Suprapubic skin (tissue), 4 donors: ENCODE results near the gene SMARCE1. TPM values are rescaled to one million over a fixed set of nuclear protein-coding genes. Genes with fewer than 3 reads are reported as not detected.

Experiments used
- DNase-seq, 2 donors: peaks; one replicate each; pipeline ENCODE4 v3.0.0-alpha.2; 2019; ENCODE audit warnings: low spot score in 2 of 2
- H3K27ac ChIP-seq: fragments of 200-600 bp; sonication (generic); one replicate; pipeline ENCODE4 v1.5.1; 2019
- H3K27me3 ChIP-seq: fragments of 200-600 bp; sonication (generic); one replicate; pipeline ENCODE4 v1.5.1; 2019
- H3K36me3 ChIP-seq: fragments of 200-600 bp; sonication (generic); one replicate; pipeline ENCODE4 v1.5.1; 2019
- H3K4me1 ChIP-seq: fragments of 200-600 bp; sonication (generic); one replicate; pipeline ENCODE4 v1.5.1; 2019
- H3K4me3 ChIP-seq: fragments of 200-600 bp; sonication (generic); one replicate; pipeline ENCODE4 v1.5.1; 2019; ENCODE audit warnings: mild to moderate bottlenecking
- H3K9me3 ChIP-seq: fragments of 200-600 bp; sonication (generic); one replicate; pipeline ENCODE4 v1.5.1; 2019
- EP300 ChIP-seq: sonication (generic); formaldehyde crosslinking; IDR thresholded peaks from one replicate; pipeline ENCODE4 v1.6.1; 2017; ENCODE audit warnings: antibody characterized with exemption
- POLR2A ChIP-seq, 2 donors: fragments of 450-650 bp; IDR thresholded peaks; one replicate each; pipeline ENCODE4 v1.6.1; 2017; ENCODE audit warnings: antibody characterized with exemption in 2 of 2, mild to moderate bottlenecking in 2 of 2, moderate library complexity in 2 of 2
- POLR2AphosphoS5 ChIP-seq, 3 donors: sonication (generic); formaldehyde crosslinking; IDR thresholded peaks; one replicate each; pipeline ENCODE4 v1.6.1; 2017; ENCODE audit warnings: antibody characterized with exemption in 3 of 3
- WGBS: methylation state at CpG from one replicate; pipeline ENCODE4 v1.1.5; 2018; 5-methylcytosine and 5-hydroxymethylcytosine counted together
- total RNA-seq, 4 donors: library from RNA; depleted of rRNA; stranded (reverse); fragments of >200 nt; gene quantifications; one replicate each; pipeline ENCODE4 v1.1.0, GENCODE V29; 2016
- TF ChIP-seq, protein P1 (sequence below), 2 donors: fragments of 200-600 bp in 1 of 2; fragments of 450-650 bp in 1 of 2; sonication (generic) in 1 of 2; IDR thresholded peaks; one replicate each; pipeline ENCODE4 v1.5.1; 2016 to 2019; ENCODE audit warnings: antibody characterized with exemption in 2 of 2, mild to moderate bottlenecking in 1 of 2, moderate library complexity in 1 of 2

SMARCE1 gene
- total RNA-seq, 4 donors from 2014 or later = 65.5 to 104 (median 75.9) TPM

DNA sequence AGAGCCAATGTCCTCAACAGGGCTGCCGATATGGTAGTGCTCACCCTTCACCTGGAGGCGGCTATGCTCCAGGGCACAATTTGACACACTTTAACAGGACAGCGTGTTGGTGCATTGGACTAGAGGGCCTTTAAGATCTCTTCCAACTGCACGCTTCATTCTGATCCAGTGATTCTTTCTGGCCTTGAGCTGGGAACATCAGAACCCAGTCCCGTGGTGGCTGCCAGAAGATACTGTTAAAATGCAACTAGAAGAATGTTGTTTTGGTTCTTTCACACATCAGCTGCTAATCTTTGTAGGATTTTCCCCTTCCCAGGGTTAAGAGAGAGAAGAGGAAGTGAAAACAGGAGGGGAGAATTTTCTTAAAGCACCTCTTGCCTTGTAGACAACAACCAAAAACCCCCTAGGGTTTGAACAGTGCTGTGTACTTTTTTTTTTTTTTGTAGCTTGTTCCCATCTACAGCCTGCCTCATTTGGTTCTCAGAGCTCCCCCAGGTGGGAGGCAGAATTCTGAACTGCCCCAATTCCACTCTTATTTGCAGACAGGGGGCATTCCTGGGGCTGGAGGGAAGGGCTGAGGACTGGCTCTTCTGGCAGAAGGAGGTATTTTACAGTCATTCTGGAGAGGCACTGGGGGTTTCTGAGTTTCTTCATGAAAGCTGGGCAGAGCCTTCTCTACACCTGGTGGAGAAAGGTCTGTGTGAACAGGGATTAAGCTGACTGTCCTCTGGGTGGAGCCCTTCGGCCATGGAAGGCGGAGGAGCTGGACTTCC lies 32.4 kb downstream of the SMARCE1 start:
- TF ChIP-seq EP300 (no peak), POLR2AphosphoS5 (IDR thresholded peaks at IDR 0.05) (no peak), POLR2A (IDR thresholded peaks at IDR 0.05) (no peak)
- TF ChIP-seq, protein P1, sequence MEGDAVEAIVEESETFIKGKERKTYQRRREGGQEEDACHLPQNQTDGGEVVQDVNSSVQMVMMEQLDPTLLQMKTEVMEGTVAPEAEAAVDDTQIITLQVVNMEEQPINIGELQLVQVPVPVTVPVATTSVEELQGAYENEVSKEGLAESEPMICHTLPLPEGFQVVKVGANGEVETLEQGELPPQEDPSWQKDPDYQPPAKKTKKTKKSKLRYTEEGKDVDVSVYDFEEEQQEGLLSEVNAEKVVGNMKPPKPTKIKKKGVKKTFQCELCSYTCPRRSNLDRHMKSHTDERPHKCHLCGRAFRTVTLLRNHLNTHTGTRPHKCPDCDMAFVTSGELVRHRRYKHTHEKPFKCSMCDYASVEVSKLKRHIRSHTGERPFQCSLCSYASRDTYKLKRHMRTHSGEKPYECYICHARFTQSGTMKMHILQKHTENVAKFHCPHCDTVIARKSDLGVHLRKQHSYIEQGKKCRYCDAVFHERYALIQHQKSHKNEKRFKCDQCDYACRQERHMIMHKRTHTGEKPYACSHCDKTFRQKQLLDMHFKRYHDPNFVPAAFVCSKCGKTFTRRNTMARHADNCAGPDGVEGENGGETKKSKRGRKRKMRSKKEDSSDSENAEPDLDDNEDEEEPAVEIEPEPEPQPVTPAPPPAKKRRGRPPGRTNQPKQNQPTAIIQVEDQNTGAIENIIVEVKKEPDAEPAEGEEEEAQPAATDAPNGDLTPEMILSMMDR (IDR thresholded peaks at IDR 0.05) = peak in 1 of 2 donors; percentile 18
- 75% methylated on average over 7 of the region's 7 CpGs for WGBS
- Histone ChIP-seq H3K4me1 (peaks cover 37% of the 10 kb centered on the region), H3K4me3 (no peak overlapping the region), H3K9me3 (no peaks in the 10 kb centered on the region), H3K27ac (no peak overlapping the region), H3K27me3 (no peaks in the 10 kb centered on the region), H3K36me3 (no peaks in the 10 kb centered on the region)
- DNase-seq = no peak

DNA sequence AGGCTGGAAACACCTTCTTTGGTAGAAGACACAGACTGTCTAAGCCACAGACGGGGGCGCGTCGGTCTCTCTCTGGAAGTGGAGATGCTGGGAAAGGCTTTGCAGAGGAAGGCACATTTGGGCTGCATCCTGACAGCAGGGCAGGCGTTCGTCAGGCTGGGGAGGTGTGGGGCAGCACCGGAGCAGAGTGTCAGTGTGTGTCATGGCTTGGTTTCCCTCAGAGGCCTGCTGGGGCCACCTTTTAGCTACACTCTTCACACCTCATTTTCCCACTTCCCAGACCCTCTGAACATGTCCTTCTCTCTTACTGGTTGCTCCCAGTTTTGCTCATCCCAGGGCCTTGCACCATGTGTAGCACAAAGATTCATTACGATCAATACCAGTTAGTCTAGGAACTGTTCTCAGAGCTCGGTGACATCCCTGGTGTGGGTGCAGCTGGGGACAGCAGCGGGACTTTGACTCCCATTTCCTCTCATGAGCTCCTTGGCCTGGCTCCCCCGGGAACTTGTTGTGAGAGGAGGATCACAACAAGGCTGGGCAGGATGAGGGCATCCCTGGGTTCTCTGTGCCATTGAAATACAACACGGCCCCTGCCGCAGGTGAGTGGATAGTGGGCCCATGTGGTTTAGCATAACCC lies 33.1 kb downstream of the SMARCE1 start:
- H3K36me3 ChIP-seq = no peaks in the 10 kb centered on the region
- H3K9me3 ChIP-seq = no peaks in the 10 kb centered on the region
- H3K4me1 ChIP-seq = peaks cover 30% of the 10 kb centered on the region
- no peak for DNase-seq
- no peaks in the 10 kb centered on the region for H3K27me3 ChIP-seq
- 78% methylated on average over 11 of the region's 13 CpGs for WGBS
- TF ChIP-seq EP300 (no peak), POLR2A (IDR thresholded peaks at IDR 0.05) (no peak)
- no peak overlapping the region for H3K27ac ChIP-seq
- no peak overlapping the region for H3K4me3 ChIP-seq

DNA sequence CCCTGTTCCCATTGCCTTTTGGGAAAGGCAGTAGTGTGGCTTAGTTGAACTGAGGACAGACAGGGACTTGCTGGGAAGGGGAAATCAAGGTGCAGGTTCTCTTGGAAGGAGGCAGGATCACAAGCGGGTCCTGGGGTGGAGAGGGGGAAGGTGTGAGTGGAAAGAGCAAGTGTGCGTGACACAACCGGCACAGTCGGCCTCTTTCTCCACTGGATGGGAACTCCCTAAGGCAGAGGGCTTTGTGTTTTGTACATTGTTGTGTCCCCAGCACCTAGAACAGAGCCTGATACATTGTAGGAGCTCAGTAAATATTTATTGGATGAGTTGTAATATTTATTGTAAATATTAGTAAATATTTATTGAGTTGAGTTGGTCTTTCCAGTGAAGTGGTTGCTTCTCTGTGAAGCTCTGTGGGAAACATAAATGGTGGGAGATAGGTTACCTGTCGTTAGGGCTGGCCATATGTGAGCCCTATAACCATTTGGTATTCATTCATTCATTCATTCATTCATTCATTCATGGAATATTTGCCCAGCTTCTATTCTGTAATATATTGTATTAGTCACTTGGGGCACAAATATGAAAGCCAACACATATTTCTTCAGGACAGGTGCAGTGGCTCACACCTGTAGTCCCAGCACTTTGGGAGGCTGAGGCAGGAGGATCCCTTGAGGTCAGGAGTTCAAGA lies 34.0 kb downstream of the SMARCE1 start:
- no peak overlapping the region for H3K4me3 ChIP-seq
- TF ChIP-seq, protein P1 (IDR thresholded peaks at IDR 0.05) = no peak
- no peak for TF ChIP-seq EP300
- TF ChIP-seq POLR2A (IDR thresholded peaks at IDR 0.05) = no peak
- no peak for TF ChIP-seq POLR2AphosphoS5 (IDR thresholded peaks at IDR 0.05)
- H3K4me1 ChIP-seq = peaks cover 25% of the 10 kb centered on the region
- H3K9me3 ChIP-seq = no peaks in the 10 kb centered on the region
- H3K36me3 ChIP-seq = no peaks in the 10 kb centered on the region
- H3K27ac ChIP-seq = no peak overlapping the region
- H3K27me3 ChIP-seq = no peaks in the 10 kb centered on the region
- 83% methylated on average over 5 of the region's 5 CpGs for WGBS
- no peak for DNase-seq

DNA sequence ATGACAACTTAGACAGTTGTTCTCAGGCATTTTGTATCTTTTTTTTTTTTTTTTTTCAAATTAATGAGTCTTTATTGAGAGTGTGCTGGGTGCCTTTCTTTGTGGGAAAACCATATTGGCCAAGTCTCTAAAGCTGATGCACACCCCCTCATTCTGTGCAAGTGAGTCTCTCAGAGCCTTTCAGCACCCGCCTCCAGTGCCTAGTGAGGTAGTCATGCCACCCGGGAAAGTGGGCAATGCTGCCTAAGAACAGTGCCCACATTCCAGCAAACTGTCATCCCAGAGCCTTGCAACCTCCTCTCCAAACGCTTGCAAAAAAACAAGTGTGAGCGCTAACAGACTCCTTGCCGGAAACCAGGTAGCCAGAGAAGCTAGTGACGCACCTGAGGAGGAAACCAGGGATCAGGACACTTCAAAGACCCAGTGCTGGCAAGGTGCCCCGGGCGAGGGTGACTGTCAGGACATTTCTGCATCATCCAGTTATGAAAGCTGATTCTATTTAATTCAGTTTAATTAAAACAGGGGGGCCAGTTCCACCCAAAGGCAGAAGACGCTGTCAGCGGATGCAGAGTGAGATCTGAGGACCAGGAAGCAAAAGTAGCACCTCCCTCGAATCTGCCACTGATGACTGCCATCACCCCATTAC lies 34.9 kb downstream of the SMARCE1 start:
- DNase-seq = no peak
- WGBS = 59% methylated on average over 11 of the region's 11 CpGs

DNA sequence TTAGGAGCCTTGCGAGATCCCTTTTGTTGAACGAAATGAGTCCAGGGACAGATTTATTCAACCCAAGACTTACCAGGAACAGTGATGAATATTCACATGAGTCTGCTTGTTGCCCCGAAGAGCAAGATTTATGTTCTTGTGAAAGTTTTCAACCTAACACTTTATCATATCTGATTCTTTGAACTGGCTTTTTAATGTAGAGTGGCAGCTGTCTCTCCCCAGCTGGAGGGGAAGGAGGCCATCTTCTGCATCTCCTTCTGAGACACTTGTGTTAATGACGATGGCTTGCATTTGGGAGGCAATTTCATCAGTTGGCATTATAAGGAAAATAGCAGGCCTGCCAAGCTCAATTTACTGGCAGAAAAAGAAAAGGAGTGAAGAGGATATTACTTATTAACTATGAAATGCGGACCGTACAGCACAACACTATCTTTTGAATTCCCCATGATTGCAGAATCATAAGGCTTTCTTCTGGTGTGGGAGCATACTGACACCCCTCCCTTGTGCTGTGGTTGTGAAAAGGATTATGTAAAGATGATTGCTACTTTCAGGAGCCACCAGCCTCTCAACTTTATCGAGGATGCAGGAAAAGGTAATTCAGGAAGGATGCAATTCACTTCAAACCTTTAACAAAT lies 35.7 kb downstream of the SMARCE1 start:
- H3K9me3 ChIP-seq = no peaks in the 10 kb centered on the region
- no peaks in the 10 kb centered on the region for H3K27me3 ChIP-seq
- no peak for DNase-seq
- no peak for TF ChIP-seq POLR2A (IDR thresholded peaks at IDR 0.05)
- no peak for TF ChIP-seq EP300
- no peak for TF ChIP-seq POLR2AphosphoS5 (IDR thresholded peaks at IDR 0.05)
- TF ChIP-seq, protein P1 (IDR thresholded peaks at IDR 0.05) = no peak
- H3K4me1 ChIP-seq = peaks cover 17% of the 10 kb centered on the region
- 68% methylated on average over 7 of the region's 7 CpGs for WGBS
- no peak overlapping the region for H3K27ac ChIP-seq
- H3K4me3 ChIP-seq = no peak overlapping the region
- H3K36me3 ChIP-seq = no peaks in the 10 kb centered on the region

More for the DNA sequence above, 34.9 kb downstream of the SMARCE1 start:
- H3K4me1 ChIP-seq = peaks cover 23% of the 10 kb centered on the region
- H3K36me3 ChIP-seq = no peaks in the 10 kb centered on the region
- no peaks in the 10 kb centered on the region for H3K9me3 ChIP-seq
- no peaks in the 10 kb centered on the region for H3K27me3 ChIP-seq
- H3K4me3 ChIP-seq = no peak overlapping the region
- TF ChIP-seq POLR2A (IDR thresholded peaks at IDR 0.05) = no peak
- H3K27ac ChIP-seq = no peak overlapping the region
